GM12891 (cell line): Measurements from ENCODE around the gene CDK12.

Experiments
- POLR2A ChIP-seq: IDR thresholded peaks from 2 replicates; pipeline ENCODE4 v1.6.1; 2011; ENCODE audit warnings: low read depth, low read length, control low read depth
- POLR2AphosphoS5 ChIP-seq: IDR thresholded peaks from 2 replicates; pipeline ENCODE4 v1.6.1; 2011; ENCODE audit warnings: low read depth, low read length, control low read depth
- TAF1 ChIP-seq: IDR thresholded peaks from 2 replicates; pipeline ENCODE4 v1.6.1; 2011; ENCODE audit warnings: low read depth, low read length, control low read depth

- no peak for TF ChIP-seq TAF1
- TF ChIP-seq POLR2A, result no peak
- TF ChIP-seq POLR2AphosphoS5, result no peak
These were observed 121.4 kb downstream of the CDK12 start for GRCh38 chr17:39582658-39583057.
